Stimulated activated CD4-positive, alpha-beta T cell treated with anti-CD3 and anti-CD28 coated beads, Interleukin-1b, Interleukin-23, amount 100 ng/mL, for 48 hours (primary cell): ENCODE measurements around the gene SOAT2.
"Not testable (repeated sequence)": the region's sequence is repeated elsewhere in the genome, so short reads cannot be mapped to it uniquely, and the experiment has no call there.

ENCODE experiments used
- DNase-seq: peaks from one replicate; pipeline ENCODE4 v3.0.0-alpha.2; 2020

Gene SOAT2

DNA sequence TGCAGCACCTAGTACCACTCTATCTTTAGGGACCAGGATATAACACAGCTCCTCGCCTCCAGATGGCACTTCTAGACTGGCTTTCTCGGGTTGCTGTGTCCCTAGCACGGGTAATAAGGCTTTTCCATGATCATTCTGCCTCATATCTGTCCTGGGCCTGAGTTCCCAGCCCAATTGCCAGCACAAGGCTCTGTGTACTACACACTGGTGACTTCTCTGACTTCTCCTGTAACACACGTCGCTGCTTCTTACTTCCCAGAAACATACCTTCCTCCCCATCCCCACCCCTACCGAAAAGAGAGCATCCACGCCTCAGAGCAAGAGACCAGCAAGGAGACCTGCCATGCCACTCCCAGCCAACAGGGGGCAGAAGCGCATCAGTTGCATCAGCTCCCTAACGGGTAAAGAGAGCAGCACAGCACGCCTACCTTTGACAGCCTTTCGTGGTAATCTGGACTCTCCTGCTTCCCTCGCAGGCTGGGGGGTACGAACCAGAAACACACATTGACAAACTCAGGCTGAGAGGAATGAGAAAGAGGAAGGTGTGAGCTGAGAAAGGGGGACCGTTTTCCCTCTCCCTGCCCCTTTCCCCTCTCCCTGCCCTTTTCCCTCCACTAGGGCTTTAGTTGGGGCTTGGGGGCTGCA is 56.0 kb downstream of the SOAT2 start:
- peak; percentile 92 for DNase-seq

- no peak for DNase-seq
Measured at GRCh38 chr12:53160000-53160399, 56.7 kb downstream of the SOAT2 start.

DNA sequence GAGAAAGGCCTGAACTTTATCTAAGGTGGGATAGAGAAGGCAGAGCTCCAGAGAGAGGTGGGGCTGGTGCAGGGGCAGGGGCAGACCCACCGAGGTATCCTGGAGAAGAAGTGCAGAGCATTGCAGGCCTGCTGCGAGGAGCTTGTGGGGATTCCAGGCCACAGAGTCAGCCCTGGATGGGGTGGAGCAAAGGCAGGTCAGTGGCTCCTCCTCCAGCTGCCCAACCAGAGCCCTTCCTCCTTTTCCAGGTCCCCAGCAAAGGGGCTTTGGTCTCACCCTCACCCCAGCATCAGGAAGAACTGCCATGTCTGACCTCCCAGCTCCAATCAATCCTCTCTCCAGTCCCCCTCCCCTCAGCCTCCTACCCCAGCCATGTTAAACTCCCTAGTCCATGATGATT is 57.4 kb downstream of the SOAT2 start:
- DNase-seq: no peak

DNA sequence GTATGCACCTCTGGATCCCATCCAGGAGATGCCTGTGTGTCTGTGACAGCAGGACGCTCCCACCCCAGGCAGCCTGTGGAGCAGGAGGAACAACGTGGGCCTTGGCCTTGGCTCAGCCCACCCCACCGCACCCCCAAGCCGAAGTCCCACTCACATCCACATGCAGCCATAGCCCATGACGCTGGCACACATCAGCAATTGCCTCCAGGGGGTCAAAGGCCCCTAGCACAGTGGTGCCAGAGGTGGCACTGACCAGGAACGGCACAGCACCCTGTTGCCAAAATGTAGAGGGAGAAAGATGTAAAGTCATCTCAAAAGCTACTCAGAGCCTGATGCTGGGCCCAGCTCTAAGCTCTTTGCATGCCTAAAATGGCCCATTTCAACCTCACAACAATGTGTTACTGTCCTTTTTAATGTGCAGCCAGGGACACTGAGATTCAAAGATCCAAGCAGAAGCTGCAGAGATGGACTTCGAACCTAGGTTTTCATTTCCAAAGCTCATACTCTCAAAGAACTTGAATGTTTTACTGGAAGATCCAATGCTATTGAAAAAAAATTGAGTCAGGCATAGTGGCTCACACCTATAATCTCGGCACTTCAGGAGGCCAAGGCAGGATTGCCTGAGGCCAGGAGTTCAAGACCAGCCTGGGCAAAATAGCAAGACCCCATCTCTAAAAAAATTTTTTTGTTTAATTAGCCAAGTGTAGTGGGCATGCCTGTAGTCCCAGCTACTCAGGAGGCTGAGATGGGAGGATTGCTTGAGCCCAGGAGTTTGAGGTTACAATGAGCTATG is 58.0 kb downstream of the SOAT2 start:
- no peak for DNase-seq

DNA sequence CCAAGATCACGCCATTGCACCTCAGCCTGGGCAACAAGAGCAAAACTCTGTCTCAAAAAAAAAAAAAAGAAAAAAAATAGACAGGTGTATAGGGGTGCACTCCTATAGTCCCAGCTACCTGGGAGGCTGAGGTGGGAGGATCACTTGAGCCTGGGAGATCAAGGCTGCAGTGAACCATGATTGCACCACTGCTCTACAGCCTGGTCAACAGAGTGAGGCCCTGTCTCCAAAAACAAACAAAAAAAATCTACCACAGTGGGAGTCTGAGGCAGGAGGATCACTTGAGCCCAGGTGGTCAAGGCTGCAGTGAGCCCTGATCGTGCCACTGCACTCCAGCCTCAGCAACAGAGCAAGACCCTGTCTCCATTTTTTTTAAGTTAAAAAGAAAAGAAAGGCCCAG is 59.7 kb downstream of the SOAT2 start:
- DNase-seq: not testable (repeated sequence)

GRCh38 chr12:53166837-53167236 is 63.6 kb downstream of the SOAT2 start:
- DNase-seq: no peak

DNA sequence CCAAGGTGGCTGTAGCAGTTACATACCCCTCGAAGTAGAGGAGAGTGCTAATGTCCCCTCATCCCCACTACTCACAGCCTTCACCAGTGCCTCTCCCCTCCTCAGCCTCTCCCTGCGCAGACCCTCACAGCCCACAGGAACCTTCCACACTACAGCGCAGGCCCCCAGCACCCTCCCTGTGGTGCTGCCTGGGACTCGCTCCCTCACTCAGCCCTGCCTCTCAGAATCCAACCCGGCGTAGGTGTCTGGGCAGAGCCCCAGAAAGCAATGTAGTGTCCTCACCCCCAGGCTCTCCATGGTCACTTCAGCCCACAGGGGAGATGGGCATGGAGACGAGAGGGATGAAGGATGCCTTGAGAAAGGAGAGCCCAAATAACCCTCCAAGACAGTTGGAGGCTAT is 66.4 kb downstream of the SOAT2 start:
- no peak for DNase-seq

DNA sequence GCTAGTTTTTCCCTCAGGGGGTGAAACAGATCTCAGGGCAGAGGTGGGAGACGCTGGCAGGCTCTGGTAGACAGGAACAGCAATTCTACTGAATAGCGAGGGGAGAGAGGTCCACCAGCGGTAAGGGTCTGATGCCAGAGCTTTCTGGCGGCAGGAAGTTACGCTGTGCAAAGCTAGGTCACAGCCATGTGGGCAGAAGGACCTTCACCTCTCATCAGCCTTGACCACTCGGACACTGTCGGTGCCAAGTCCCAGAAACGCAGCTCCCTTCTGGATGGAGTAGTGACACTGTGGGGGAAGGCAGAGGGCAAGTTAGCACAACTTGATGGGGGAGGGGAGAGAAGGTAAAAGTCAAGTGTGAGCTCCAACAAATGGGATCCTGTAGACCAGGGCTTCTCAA is 66.9 kb downstream of the SOAT2 start:
- no peak for DNase-seq

DNA sequence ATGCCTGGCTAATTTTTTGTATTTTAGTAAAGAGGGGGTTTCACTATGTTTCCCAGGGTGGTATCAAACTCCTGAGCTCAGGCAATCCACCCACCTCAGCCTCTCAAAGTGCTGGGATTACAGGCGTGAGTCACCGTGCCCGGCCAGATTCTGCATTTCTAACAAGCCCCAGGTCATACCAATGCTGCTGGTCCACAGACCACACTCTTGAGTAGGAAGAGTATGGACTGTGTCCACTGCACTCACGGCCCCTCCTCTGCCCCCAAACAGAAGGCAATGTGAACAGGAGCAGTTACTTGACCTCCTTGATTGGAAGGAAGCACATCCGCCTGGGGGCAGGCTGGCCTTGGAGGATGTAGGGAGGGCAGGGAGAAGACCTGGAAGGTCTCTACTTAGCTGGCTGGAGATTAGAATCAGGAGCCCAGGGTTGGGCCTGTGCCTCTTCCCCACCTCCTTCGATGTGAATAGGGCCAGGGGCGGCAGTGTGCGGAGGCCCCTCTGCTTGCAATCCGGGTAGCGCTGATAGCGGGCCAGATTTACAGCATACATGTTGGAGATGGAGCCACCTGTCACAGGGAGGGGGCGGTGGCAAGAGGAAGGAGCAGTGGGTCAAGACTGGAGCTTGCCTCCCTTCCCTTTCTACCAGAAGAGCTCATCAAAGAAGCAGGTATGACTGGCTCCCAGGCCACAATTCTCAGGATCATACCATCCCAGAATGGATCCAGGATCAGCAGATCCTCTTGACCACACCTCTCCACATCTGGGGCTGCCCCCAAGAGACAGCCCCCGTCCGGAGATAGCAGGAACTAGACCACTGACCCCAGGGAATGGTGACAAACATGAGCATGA is 67.8 kb downstream of the SOAT2 start:
- no peak for DNase-seq

DNA sequence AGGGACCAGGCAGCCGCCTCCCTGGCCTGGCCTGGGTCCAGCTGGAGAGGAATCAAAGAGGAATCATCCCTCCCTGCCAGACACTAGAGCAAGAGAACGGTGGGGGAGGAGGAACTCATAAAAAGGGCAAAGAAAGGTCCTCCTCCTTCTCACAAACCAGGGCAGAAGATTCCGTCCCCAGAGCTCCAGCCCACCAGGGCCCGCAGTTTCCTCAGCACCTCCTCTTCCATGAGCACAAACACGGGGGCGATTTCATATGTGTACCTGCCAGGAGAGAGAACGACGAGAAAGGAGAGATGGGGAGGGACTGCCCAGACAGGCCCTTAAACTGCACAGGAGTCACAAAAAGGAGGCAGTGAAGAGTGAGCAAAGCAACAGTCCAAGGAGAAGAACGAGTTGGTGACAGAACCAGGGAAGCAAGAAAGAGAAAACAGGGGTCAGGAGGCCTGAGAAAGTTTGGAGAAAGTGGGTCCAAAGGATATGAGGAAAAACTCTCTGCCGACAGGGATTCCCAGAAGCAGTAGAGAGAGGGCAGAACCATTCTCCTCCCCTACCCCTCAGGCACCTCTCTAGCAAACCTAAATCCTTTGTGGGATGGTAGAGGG is 68.5 kb downstream of the SOAT2 start:
- DNase-seq: no peak

- DNase-seq: no peak
Measured at GRCh38 chr12:53172352-53172751, 69.1 kb downstream of the SOAT2 start.

- DNase-seq: no peak
Measured at GRCh38 chr12:53173085-53173715, 69.9 kb downstream of the SOAT2 start.
